Umbilical cord (tissue), 2 donors: ENCODE data around the gene MORN1. TPM values are rescaled to one million over a fixed set of nuclear protein-coding genes. Genes with fewer than 3 reads are reported as not detected.

Experiments used
- DNase-seq: peaks from one replicate; pipeline ENCODE4 v3.0.0-alpha.2; 2015; ENCODE audit warnings: low spot score
- total RNA-seq: library from RNA; depleted of rRNA; stranded (reverse); fragments of >200 nt; gene quantifications from one replicate; pipeline ENCODE4 v1.2.3, GENCODE V29; 2014; ENCODE audit warnings: low replicate concordance; ENCODE audit not compliant: insufficient read depth

MORN1 gene
- total RNA-seq, 1 donor from 2014 or later, result 8.4 TPM

- DNase-seq, result no peak
These were observed 4.4 kb downstream of the MORN1 start for GRCh38 chr1:2386636-2387611.

- DNase-seq, result no peak
These were observed 5.6 kb downstream of the MORN1 start for GRCh38 chr1:2385606-2386280.

GRCh38 chr1:2384941-2385481, 6.3 kb downstream of the MORN1 start:
- no peak for DNase-seq

DNA sequence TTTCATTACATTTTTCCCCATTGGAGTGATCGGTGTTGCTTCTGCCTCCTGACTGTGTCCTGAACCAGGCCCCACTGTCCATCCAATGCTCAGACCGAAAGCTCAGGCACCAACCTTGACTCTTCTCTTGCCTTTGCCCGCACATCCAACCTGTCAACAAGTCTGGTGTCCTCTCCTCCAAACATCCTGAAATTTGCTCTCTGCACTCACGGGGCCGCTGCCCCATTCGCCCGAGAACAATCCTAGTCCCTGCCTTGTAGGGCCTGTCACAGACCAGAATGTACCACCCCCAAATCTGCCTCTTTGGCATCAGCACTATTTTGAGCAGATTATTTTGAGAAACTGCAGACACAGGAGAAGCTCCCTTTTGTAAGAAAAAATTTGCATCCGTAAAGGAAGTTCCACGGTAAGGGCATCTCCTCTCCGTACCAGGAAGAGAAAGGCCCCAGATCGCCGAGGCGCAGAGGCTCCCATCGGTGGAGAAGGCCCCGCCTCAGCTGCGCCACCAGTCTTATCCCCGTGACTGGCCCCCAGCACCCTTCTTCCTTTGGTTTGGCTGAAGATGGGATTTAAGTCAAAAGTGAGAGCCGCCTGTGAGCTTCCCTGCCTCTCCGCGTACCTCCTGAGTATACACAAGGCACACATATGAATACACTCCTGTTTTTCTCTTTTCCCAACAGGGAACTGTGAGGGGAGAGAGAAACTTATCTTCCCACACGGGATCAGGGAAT, 7.1 kb downstream of the MORN1 start:
- DNase-seq, result no peak

DNA sequence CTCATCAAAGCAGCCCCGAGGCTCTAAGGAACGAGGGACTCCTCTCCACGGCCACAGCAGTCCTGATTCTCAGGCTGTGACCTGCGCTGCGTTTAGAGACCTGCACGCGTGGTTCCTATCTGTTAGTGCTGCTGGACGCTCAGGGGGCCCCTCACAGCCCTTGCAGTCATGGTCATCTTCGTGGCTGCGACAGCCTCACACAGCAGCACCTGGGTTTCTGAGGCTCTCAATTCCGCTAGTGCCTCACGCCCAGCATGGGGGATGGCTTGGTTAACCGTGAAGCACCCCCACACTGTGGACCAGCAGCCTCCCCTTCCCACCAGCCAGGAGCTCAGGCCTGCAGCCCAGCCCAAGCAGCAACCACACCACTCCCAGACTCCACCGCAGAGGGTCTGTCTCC, 7.8 kb downstream of the MORN1 start:
- no peak for DNase-seq

GRCh38 chr1:2382621-2383361, 8.6 kb downstream of the MORN1 start:
- no peak for DNase-seq

- DNase-seq, result peak; percentile 80
These were observed 9.4 kb downstream of the MORN1 start for GRCh38 chr1:2381741-2382620.

DNA sequence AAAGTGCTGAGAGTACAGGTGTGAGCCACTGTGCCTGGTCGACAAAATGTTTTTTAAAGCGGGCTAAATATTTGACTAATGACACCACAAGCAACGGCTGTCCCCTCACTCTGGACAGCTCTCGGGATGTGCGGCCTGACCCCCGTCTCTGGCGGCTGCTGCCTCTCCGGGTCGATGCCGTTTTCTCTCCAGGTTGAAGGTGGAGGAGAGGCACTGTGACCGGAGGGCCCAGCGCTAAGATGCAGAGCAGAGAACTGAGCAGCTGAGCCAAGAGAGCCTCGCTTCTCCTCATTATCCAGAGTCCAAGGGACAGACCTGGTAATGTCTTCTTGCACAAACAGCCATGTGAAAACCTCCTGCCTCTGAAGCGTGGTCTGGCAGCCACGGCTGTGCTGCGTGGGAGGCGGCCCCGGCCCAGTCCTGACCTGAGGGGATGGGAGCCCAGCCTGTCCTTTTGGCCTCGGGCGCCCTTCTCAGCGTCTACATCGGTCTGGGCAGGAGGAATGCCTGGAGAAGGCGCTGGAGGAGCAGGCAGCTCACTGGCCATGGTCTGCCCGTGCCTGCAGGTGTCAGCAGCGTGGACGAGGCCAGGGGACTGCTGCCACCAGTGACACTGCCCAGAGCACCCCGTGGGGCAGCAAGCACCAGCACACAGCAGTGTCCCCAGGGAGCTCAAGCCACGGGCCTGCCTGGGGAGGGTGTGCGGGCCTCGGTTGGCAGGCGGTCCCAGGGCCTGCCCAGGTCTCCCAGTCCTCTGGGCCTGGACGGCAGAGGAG, 10.3 kb downstream of the MORN1 start:
- DNase-seq, result no peak

- no peak for DNase-seq
These were observed 11.5 kb downstream of the MORN1 start for GRCh38 chr1:2379733-2380404.

GRCh38 chr1:2378956-2379732, 12.2 kb downstream of the MORN1 start:
- no peak for DNase-seq

DNA sequence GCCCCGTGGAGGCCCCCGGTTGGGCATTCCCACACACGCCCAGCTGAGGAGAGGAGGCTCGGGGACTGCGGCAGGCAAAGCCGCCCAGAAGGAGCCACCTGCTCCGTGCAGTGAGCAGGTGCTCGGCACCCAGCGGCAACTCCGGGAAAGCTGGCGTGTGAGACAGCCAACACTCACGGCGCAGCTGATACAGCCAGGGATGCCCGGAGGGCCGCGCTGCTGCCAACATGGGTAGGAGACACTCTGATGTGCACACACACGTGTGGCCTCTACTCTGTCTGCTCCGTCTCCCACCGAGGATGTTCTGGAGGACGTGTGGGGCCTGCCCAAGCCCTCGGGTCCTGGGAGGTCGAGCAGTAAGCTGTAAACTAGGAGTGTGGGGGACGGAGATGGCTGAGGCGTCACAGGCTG, 12.9 kb downstream of the MORN1 start:
- no peak for DNase-seq

- no peak for DNase-seq
These were observed 13.5 kb downstream of the MORN1 start for GRCh38 chr1:2377751-2378440.

DNA sequence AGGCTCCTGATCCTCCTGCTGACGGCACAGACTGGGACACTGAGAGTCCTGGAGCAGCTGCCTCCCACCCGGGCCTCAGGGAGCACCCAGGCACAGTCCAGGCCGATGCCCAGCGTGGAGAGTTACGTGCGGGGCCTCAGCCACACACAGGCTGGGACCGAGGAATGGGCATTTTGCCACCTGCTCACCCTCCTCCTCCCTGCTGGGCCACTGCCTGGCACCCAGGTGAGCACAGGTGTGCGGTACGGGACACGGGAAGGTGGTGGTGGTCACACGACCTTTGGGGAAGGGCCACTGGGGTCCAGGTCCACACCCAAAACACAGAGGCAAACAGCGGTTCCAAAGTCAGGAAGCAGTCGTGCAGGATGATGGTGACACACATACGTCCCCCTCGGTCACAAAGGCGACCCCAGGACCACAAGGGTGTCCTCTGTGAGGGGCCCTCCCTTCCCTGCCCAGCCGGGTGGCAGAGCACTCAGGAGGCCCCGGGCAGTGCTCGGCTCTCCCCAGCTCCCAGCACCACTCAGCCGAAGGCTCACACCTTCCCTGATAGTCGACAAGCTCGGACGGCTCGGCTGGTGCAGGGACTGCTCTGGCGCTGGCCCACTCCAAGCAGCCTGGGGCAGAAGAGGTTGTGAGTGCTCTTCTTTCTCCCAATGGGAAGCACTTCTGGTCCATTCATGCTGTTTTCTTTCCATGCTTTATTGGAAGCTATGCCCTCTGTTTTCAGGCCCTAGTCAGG, 14.3 kb downstream of the MORN1 start:
- no peak for DNase-seq

- no peak for DNase-seq
These were observed 15.1 kb downstream of the MORN1 start for GRCh38 chr1:2376261-2376741.

- DNase-seq, result no peak
These were observed 15.5 kb downstream of the MORN1 start for GRCh38 chr1:2375923-2376260.

DNA sequence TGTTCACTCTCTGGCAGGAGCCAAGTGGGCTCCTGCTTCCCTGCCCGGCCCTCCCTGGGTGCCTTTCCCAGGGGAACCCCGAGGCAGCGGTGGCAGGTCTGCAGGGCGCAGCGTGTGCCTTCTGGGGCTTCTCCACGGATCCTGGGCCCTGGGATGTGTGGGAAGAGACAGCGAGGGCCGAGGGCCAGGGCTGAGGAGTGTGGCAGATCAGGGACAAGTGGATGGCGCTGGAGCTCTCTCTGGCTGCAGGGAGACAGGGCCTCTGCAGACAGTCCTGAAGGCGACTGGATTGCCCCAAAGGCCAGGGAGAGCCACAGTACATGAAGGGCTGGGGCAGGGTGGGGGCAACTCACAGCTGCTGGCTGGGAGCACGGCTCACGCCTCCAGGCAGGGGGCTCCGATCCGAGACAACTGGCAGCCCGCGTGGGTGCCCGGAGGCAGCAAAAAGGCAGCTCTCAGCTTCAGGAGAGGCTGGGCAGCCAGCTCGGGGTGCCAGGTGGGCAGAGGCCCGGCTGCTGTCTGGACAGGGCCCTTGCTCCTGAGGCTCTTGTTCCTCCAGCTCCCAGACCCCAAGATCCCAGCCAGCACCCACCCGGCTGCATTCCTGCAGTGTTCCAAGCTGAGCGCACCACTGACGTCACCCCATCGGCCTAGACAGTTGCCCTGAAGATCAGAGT, 16.0 kb downstream of the MORN1 start:
- DNase-seq, result no peak
